Measurements from ENCODE around the gene FAHD2A.
"Not testable (repeated sequence)": the region's sequence is repeated elsewhere in the genome, so short reads cannot be mapped to it uniquely, and the experiment has no call there.

The FAHD2A gene

GRCh38 chr2:95376311-95377215, 25.9 kb upstream of the FAHD2A start:
- no peak overlapping the region for H3K4me3 ChIP-seq (ENCODE audit: low read depth in 1 of 2, low read length in 2 of 2)
- H3K4me1 ChIP-seq (ENCODE audit: control insufficient read depth in 1 of 2, insufficient read depth in 2 of 2, low read length in 2 of 2), result no peaks in the 10 kb centered on the region
- no peak overlapping the region for H3K27ac ChIP-seq (ENCODE audit: low read depth, low read length)
- no peaks in the 10 kb centered on the region for H3K36me3 ChIP-seq (ENCODE audit: control insufficient read depth in 1 of 2, insufficient read depth in 2 of 2, low read length in 2 of 2)
- H3K9ac ChIP-seq (ENCODE audit: low read depth in 1 of 2, low read length in 2 of 2), result no peak overlapping the region
- H3K9me3 ChIP-seq (ENCODE audit: control insufficient read depth in 1 of 2, low read length in 2 of 2), result no peaks in the 10 kb centered on the region
- H3K27me3 ChIP-seq (ENCODE audit: control insufficient read depth in 1 of 2, insufficient read depth in 2 of 2, low read length in 2 of 2), result no peaks in the 10 kb centered on the region

GRCh38 chr2:95377216-95378123, 25.0 kb upstream of the FAHD2A start:
- no peaks in the 10 kb centered on the region for H3K27me3 ChIP-seq (ENCODE audit: control insufficient read depth in 1 of 2, insufficient read depth in 2 of 2, low read length in 2 of 2)
- H3K4me1 ChIP-seq (ENCODE audit: control insufficient read depth in 1 of 2, insufficient read depth in 2 of 2, low read length in 2 of 2), result no peaks in the 10 kb centered on the region
- no peaks in the 10 kb centered on the region for H3K36me3 ChIP-seq (ENCODE audit: control insufficient read depth in 1 of 2, insufficient read depth in 2 of 2, low read length in 2 of 2)

GRCh38 chr2:95378281-95378680, 24.2 kb upstream of the FAHD2A start:
- not testable (repeated sequence) for H3K27me3 ChIP-seq (ENCODE audit: control insufficient read depth in 1 of 2, insufficient read depth in 2 of 2, low read length in 2 of 2); H3K36me3 ChIP-seq (ENCODE audit: control insufficient read depth in 1 of 2, insufficient read depth in 2 of 2, low read length in 2 of 2); H3K4me3 ChIP-seq (ENCODE audit: low read depth in 1 of 2, low read length in 2 of 2); H3K27ac ChIP-seq (ENCODE audit: low read depth, low read length); H3K4me1 ChIP-seq (ENCODE audit: control insufficient read depth in 1 of 2, insufficient read depth in 2 of 2, low read length in 2 of 2); H3K9me3 ChIP-seq (ENCODE audit: control insufficient read depth in 1 of 2, low read length in 2 of 2); H3K9ac ChIP-seq (ENCODE audit: low read depth in 1 of 2, low read length in 2 of 2)

More at GRCh38 chr2:95377216-95378123, 25.0 kb upstream of the FAHD2A start:
- no peaks in the 10 kb centered on the region for H3K9me3 ChIP-seq (ENCODE audit: control insufficient read depth in 1 of 2, low read length in 2 of 2)
- no peak overlapping the region for H3K27ac ChIP-seq (ENCODE audit: low read depth, low read length)
- H3K4me3 ChIP-seq (ENCODE audit: low read depth in 1 of 2, low read length in 2 of 2), result no peak overlapping the region
- no peak overlapping the region for H3K9ac ChIP-seq (ENCODE audit: low read depth in 1 of 2, low read length in 2 of 2)

- no peak overlapping the region for H3K9ac ChIP-seq (ENCODE audit: low read depth in 1 of 2, low read length in 2 of 2)
- no peak overlapping the region for H3K27ac ChIP-seq (ENCODE audit: low read depth, low read length)
- peaks cover 7 to 8% of the 10 kb centered on the region in 2 donors for H3K4me1 ChIP-seq (ENCODE audit: control insufficient read depth in 1 of 2, insufficient read depth in 2 of 2, low read length in 2 of 2)
- no peaks in the 10 kb centered on the region for H3K36me3 ChIP-seq (ENCODE audit: control insufficient read depth in 1 of 2, insufficient read depth in 2 of 2, low read length in 2 of 2)
- H3K9me3 ChIP-seq (ENCODE audit: control insufficient read depth in 1 of 2, low read length in 2 of 2), result no peaks in the 10 kb centered on the region
- H3K27me3 ChIP-seq (ENCODE audit: control insufficient read depth in 1 of 2, insufficient read depth in 2 of 2, low read length in 2 of 2), result no peaks in the 10 kb centered on the region
- no peak overlapping the region for H3K4me3 ChIP-seq (ENCODE audit: low read depth in 1 of 2, low read length in 2 of 2)
These were observed 23.1 kb upstream of the FAHD2A start for GRCh38 chr2:95379371-95379831.

DNA sequence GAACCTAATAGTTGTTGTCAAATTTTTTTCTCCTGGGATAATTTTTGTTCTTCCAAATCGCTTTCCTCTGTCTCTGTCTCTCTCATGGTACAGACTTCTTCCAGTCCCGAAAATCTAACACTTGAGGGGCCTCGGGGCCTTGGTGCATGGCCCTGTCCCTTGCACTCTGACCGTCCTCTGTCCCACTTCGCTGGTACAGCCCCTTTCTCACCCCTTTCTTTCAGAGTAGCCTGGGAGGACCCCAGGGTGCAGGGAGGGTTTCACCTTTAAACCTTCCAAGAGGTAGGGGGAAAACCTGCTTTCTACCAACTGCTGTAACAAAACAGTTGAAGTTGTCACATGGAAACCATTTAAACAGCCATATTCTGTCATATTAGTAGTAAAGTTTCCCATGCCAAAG, 22.2 kb upstream of the FAHD2A start:
- no peaks in the 10 kb centered on the region for H3K27me3 ChIP-seq (ENCODE audit: control insufficient read depth in 1 of 2, insufficient read depth in 2 of 2, low read length in 2 of 2)
- H3K4me3 ChIP-seq (ENCODE audit: low read depth in 1 of 2, low read length in 2 of 2), result no peak overlapping the region
- H3K27ac ChIP-seq (ENCODE audit: low read depth, low read length), result no peak overlapping the region
- no peak overlapping the region for H3K9ac ChIP-seq (ENCODE audit: low read depth in 1 of 2, low read length in 2 of 2)
- H3K9me3 ChIP-seq (ENCODE audit: control insufficient read depth in 1 of 2, low read length in 2 of 2), result no peaks in the 10 kb centered on the region
- no peaks in the 10 kb centered on the region for H3K36me3 ChIP-seq (ENCODE audit: control insufficient read depth in 1 of 2, insufficient read depth in 2 of 2, low read length in 2 of 2)
- peaks cover 14 to 15% of the 10 kb centered on the region in 2 donors for H3K4me1 ChIP-seq (ENCODE audit: control insufficient read depth in 1 of 2, insufficient read depth in 2 of 2, low read length in 2 of 2)

- H3K9ac ChIP-seq (ENCODE audit: low read depth in 1 of 2, low read length in 2 of 2), result no peak overlapping the region
- no peaks in the 10 kb centered on the region for H3K36me3 ChIP-seq (ENCODE audit: control insufficient read depth in 1 of 2, insufficient read depth in 2 of 2, low read length in 2 of 2)
These were observed 21.8 kb upstream of the FAHD2A start for GRCh38 chr2:95380731-95381130.

GRCh38 chr2:95381212-95382191, 21.0 kb upstream of the FAHD2A start:
- Histone ChIP-seq H3K27me3 (ENCODE audit: control insufficient read depth in 1 of 2, insufficient read depth in 2 of 2, low read length in 2 of 2) (no peaks in the 10 kb centered on the region), H3K9ac (ENCODE audit: low read depth in 1 of 2, low read length in 2 of 2) (no peak overlapping the region), H3K36me3 (ENCODE audit: control insufficient read depth in 1 of 2, insufficient read depth in 2 of 2, low read length in 2 of 2) (no peaks in the 10 kb centered on the region), H3K4me1 (ENCODE audit: control insufficient read depth in 1 of 2, insufficient read depth in 2 of 2, low read length in 2 of 2) (peaks cover 18% of the 10 kb centered on the region in 2 donors), H3K9me3 (ENCODE audit: control insufficient read depth in 1 of 2, low read length in 2 of 2) (no peaks in the 10 kb centered on the region), H3K27ac (ENCODE audit: low read depth, low read length) (no peak overlapping the region), H3K4me3 (ENCODE audit: low read depth in 1 of 2, low read length in 2 of 2) (no peak overlapping the region)

More at GRCh38 chr2:95380731-95381130, 21.8 kb upstream of the FAHD2A start:
- Histone ChIP-seq H3K27me3 (ENCODE audit: control insufficient read depth in 1 of 2, insufficient read depth in 2 of 2, low read length in 2 of 2) (no peaks in the 10 kb centered on the region), H3K4me3 (ENCODE audit: low read depth in 1 of 2, low read length in 2 of 2) (no peak overlapping the region), H3K9me3 (ENCODE audit: control insufficient read depth in 1 of 2, low read length in 2 of 2) (no peaks in the 10 kb centered on the region), H3K27ac (ENCODE audit: low read depth, low read length) (no peak overlapping the region), H3K4me1 (ENCODE audit: control insufficient read depth in 1 of 2, insufficient read depth in 2 of 2, low read length in 2 of 2) (peaks cover 18% of the 10 kb centered on the region in 2 donors)

GRCh38 chr2:95382192-95382591, 20.3 kb upstream of the FAHD2A start:
- H3K9ac ChIP-seq (ENCODE audit: low read depth in 1 of 2, low read length in 2 of 2), result no peak overlapping the region
- H3K27me3 ChIP-seq (ENCODE audit: control insufficient read depth in 1 of 2, insufficient read depth in 2 of 2, low read length in 2 of 2), result no peaks in the 10 kb centered on the region
- peaks cover 18% of the 10 kb centered on the region in 2 donors for H3K4me1 ChIP-seq (ENCODE audit: control insufficient read depth in 1 of 2, insufficient read depth in 2 of 2, low read length in 2 of 2)
- H3K27ac ChIP-seq (ENCODE audit: low read depth, low read length), result no peak overlapping the region
- H3K9me3 ChIP-seq (ENCODE audit: control insufficient read depth in 1 of 2, low read length in 2 of 2), result no peaks in the 10 kb centered on the region
- H3K36me3 ChIP-seq (ENCODE audit: control insufficient read depth in 1 of 2, insufficient read depth in 2 of 2, low read length in 2 of 2), result no peaks in the 10 kb centered on the region
- H3K4me3 ChIP-seq (ENCODE audit: low read depth in 1 of 2, low read length in 2 of 2), result no peak overlapping the region
